GM12878 (cell line): ENCODE results near the gene FAM124B. TPM values are rescaled to one million over a fixed set of nuclear protein-coding genes. Genes with fewer than 3 reads are reported as not detected.

Experiments
- ATAC-seq: fragments of 200-7000 bp; cut with Tn5 transposase; 3 replicates; pipeline ENCODE4 v1.9.1; 2020; ENCODE audit warnings: mild to moderate bottlenecking, moderate library complexity
- BruUV-seq: library from RNA; stranded (reverse); fragments of 400-500 nt; replicated peaks from 2 replicates; lab custom pipeline; 2021; lab: Mats Ljungman, UMichigan
- CTCF ChIA-PET: fragments of 300-600 bp; sonication (Branson Sonifier 250); formaldehyde crosslinking; extraction: SDS; loops from one replicate; lab custom pipeline; 2021; ENCODE audit warnings: inconsistent platforms; lab: Yijun Ruan, JAX
- POLR2A ChIA-PET: fragments of 350-600 bp; formaldehyde crosslinking; extraction: SDS; loops from one replicate; lab custom pipeline; 2021; ENCODE audit warnings: inconsistent platforms; lab: Charles Lee
- RAD21 ChIA-PET: fragments of 300-600 bp; sonication (Branson Sonifier 250); formaldehyde crosslinking; loops from one replicate; lab custom pipeline; 2023; ENCODE audit warnings: antibody characterized with exemption; ENCODE audit not compliant: unreplicated experiment; lab: Charles Lee
- SMC1A ChIA-PET: fragments of 300-600 bp; sonication (Branson Sonifier 250); formaldehyde crosslinking; loops from one replicate; lab custom pipeline; 2023; ENCODE audit not compliant: unreplicated experiment, uncharacterized antibody; lab: Charles Lee
- DNase-seq: peaks from one replicate; pipeline ENCODE4 v3.0.0-alpha.2; 2011; ENCODE audit warnings: low read depth, low spot score
- FAIRE-seq: peaks from 3 replicates; lab custom pipeline; 2011; peaks lifted over from hg19 to GRCh38; lab: Jason Lieb, UNC
- H2AFZ ChIP-seq: 2 replicates; pipeline ENCODE4 v1.6.0; 2011; ENCODE audit warnings: low read depth, low read length, control low read depth; ENCODE audit not compliant: control insufficient read depth
- H3K27ac ChIP-seq: 2 replicates; pipeline ENCODE4 v1.5.1; 2011; ENCODE audit warnings: control low read depth; ENCODE audit not compliant: control insufficient read depth, insufficient read depth
- H3K27me3 ChIP-seq, 2 experiments: replicated peaks in 1 of 2; 2 replicates each; pipeline versions ENCODE4 v1.6.0 to v1.6.1; 2011; ENCODE audit warnings: low read length in 1 of 2; ENCODE audit not compliant: control insufficient read depth in 2 of 2, insufficient read depth in 2 of 2
- H3K36me3 ChIP-seq, 2 experiments: 2 replicates each; pipeline ENCODE4 v1.5.1; 2011; ENCODE audit warnings: low read length in 1 of 2; ENCODE audit not compliant: control insufficient read depth in 2 of 2, insufficient read depth in 2 of 2
- H3K4me1 ChIP-seq: 2 replicates; pipeline ENCODE4 v1.6.1; 2011; ENCODE audit warnings: mild to moderate bottlenecking, low read length, moderate library complexity, mixed read lengths; ENCODE audit not compliant: control insufficient read depth, insufficient read depth
- H3K4me2 ChIP-seq: 2 replicates; pipeline ENCODE4 v1.6.0; 2011; ENCODE audit warnings: control low read depth; ENCODE audit not compliant: control insufficient read depth, insufficient read depth
- H3K4me3 ChIP-seq: fragments of 200-600 bp; sonication (generic); 2 replicates; pipeline ENCODE4 v1.5.1; 2016
- H3K79me2 ChIP-seq: 2 replicates; pipeline ENCODE4 v1.6.0; 2011; ENCODE audit warnings: low read length; ENCODE audit not compliant: control insufficient read depth, insufficient read depth
- H3K9ac ChIP-seq: 2 replicates; pipeline ENCODE4 v1.8.0; 2011; ENCODE audit warnings: low read length, control low read depth, mixed read lengths; ENCODE audit not compliant: control insufficient read depth, insufficient read depth
- H3K9me3 ChIP-seq: replicated peaks from 3 replicates; pipeline ENCODE4 v1.5.1; 2011; ENCODE audit warnings: mild to moderate bottlenecking, low read length; ENCODE audit not compliant: control insufficient read depth, insufficient read depth
- H4K20me1 ChIP-seq: 2 replicates; pipeline ENCODE4 v1.6.0; 2011; ENCODE audit not compliant: control insufficient read depth, insufficient read depth
- BCLAF1 ChIP-seq: fragments of 450-650 bp; IDR thresholded peaks from 2 replicates; pipeline ENCODE4 v1.6.1; 2017; ENCODE audit warnings: antibody characterized with exemption, mild to moderate bottlenecking, moderate library complexity
- CREB1 ChIP-seq: IDR thresholded peaks from 2 replicates; pipeline ENCODE4 v1.6.1; 2012; ENCODE audit warnings: low read depth, mild to moderate bottlenecking, inconsistent platforms
- CTCF ChIP-seq, 3 experiments: IDR thresholded peaks in 2 of 3; conservative IDR thresholded peaks in 1 of 3; 2 replicates each; pipeline ENCODE4 v1.5.1; 2011; ENCODE audit warnings: low read depth in 3 of 3, low read length in 3 of 3, mild to moderate bottlenecking in 3 of 3, control low read depth in 2 of 3, moderate library complexity in 2 of 3, inconsistent platforms in 1 of 3, mixed read lengths in 1 of 3; ENCODE audit not compliant: control insufficient read depth in 2 of 3, insufficient read depth in 1 of 3; ENCODE audit errors: extremely low read depth in 1 of 3
- DPF2 ChIP-seq: fragments of 450-650 bp; IDR thresholded peaks from 2 replicates; pipeline ENCODE4 v1.6.1; 2017; ENCODE audit warnings: mild to moderate bottlenecking
- E4F1 ChIP-seq: fragments of 450-650 bp; IDR thresholded peaks from 2 replicates; pipeline ENCODE4 v1.6.1; 2018; ENCODE audit warnings: borderline replicate concordance, mild to moderate bottlenecking; ENCODE audit not compliant: partially characterized antibody
- ESRRA ChIP-seq: IDR thresholded peaks from 2 replicates; pipeline ENCODE4 v1.6.1; 2012; ENCODE audit warnings: mild to moderate bottlenecking, low read length, improper control_type of control experiment
- MXI1 ChIP-seq: fragments of 150-350 bp; IDR thresholded peaks from 2 replicates; pipeline ENCODE4 v1.6.1; 2011; ENCODE audit warnings: low read depth, mild to moderate bottlenecking, inconsistent platforms, low read length, improper control_type of control experiment
- SMARCA5 ChIP-seq: fragments of 450-650 bp; IDR thresholded peaks from 2 replicates; pipeline ENCODE4 v1.6.1; 2017; ENCODE audit warnings: mild to moderate bottlenecking
- TARDBP ChIP-seq: IDR thresholded peaks from 2 replicates; pipeline ENCODE4 v1.6.1; 2016; ENCODE audit warnings: borderline replicate concordance
- TCF7 ChIP-seq: IDR thresholded peaks from 2 replicates; pipeline ENCODE4 v1.6.1; 2014; ENCODE audit warnings: antibody characterized with exemption, borderline replicate concordance
- USF2 ChIP-seq: IDR thresholded peaks from 2 replicates; pipeline ENCODE4 v1.6.1; 2011; ENCODE audit warnings: low read depth, low read length, improper control_type of control experiment, borderline replicate concordance
- ZNF24 ChIP-seq: fragments of 450-650 bp; IDR thresholded peaks from 2 replicates; pipeline ENCODE4 v1.6.1; 2017; ENCODE audit warnings: antibody characterized with exemption, mild to moderate bottlenecking
- ZZZ3 ChIP-seq: IDR thresholded peaks from 2 replicates; pipeline ENCODE4 v1.6.1; 2011; ENCODE audit warnings: low read depth; ENCODE audit not compliant: control insufficient read depth, insufficient read length
- WGBS: methylation state at CpG from one replicate; pipeline ENCODE4 v1.1.6; 2016; ENCODE audit warnings: low lambda C conversion rate; ENCODE audit not compliant: insufficient replicate concordance, insufficient coverage; ENCODE audit errors: missing lambda C conversion rate; 5-methylcytosine and 5-hydroxymethylcytosine counted together
- in situ Hi-C: fragments of 300-500 bp; cut with MboI; formaldehyde crosslinking; loops from 9 replicates; pipeline ENCODE4 v1.14.3; 2018; ENCODE audit warnings: mixed read lengths
- intact Hi-C: fragments of 100-400 bp; cut with micrococcal nuclease; formaldehyde crosslinking; loops from one replicate; pipeline ENCODE4 v1.14.2; 2022; ENCODE audit not compliant: unreplicated experiment
- polyA plus RNA-seq, 11 experiments: library from polyadenylated mRNA; depleted of rRNA in 4 of 11; unstranded in 6 of 11; stranded (reverse) in 5 of 11; fragments of >200 nt; fragmentation: Nextera tagmentation in 4 of 11; fragmentation: Illumina TruSeq in 1 of 11; extraction: Ambion mirVana in 4 of 11; extraction: Trizol in 1 of 11; gene quantifications; 1 replicate in 1 of 11; 2 replicates in 10 of 11; pipeline versions ENCODE4 v1.2.1 to v1.2.3, GENCODE V29; 2011 to 2016; ENCODE audit warnings: inconsistent platforms in 2 of 11, missing spikeins in 2 of 11, low read depth in 1 of 11
- total RNA-seq, 4 experiments: library from RNA; depleted of rRNA in 3 of 4; stranded (reverse); fragments of >200 nt in 3 of 4; fragmentation: Illumina TruSeq in 1 of 4; extraction: Trizol in 1 of 4; gene quantifications; 2 replicates each; pipeline versions ENCODE4 v1.2.1 to v1.2.3, GENCODE V29; 2013 to 2021

FAM124B gene
- total and polyA plus RNA-seq, 10 of the 15 experiments (the other 5 are each of a cell fraction or from before 2014, with no cell fraction given), result not detected

- ATAC-seq, result no peak
- no peak overlapping the region for H3K4me2 ChIP-seq
- H3K9me3 ChIP-seq, result no peaks in the 10 kb centered on the region
- no peaks in the 10 kb centered on the region for H3K79me2 ChIP-seq
- ChIA-PET CTCF (no interaction called here), SMC1A (no interaction called here), RAD21 (no interaction called here), POLR2A (no interaction called here)
- no peaks in the 10 kb centered on the region for H3K36me3 ChIP-seq
- no peaks in the 10 kb centered on the region for H3K4me1 ChIP-seq
- no peaks in the 10 kb centered on the region for H3K27me3 ChIP-seq
- H4K20me1 ChIP-seq, result no peaks in the 10 kb centered on the region
- no peak for FAIRE-seq
- H2AFZ ChIP-seq, result no peak overlapping the region
- no peak overlapping the region for H3K4me3 ChIP-seq
- intact Hi-C loops (no loop called here), in situ Hi-C loops (no loop called here)
- no peak overlapping the region for H3K27ac ChIP-seq
- TF ChIP-seq BCLAF1 (no peak), TCF7 (no peak), SMARCA5 (no peak), CTCF (IDR thresholded peaks at IDR 0.05 in 2 of 3, conservative IDR thresholded peaks at IDR 0.05 in 1 of 3; ENCODE audit: control insufficient read depth in 2 of 3, extremely low read depth in 1 of 3, insufficient read depth in 1 of 3, low read depth in 3 of 3, low read length in 3 of 3) (no peak), ZZZ3 (no peak), ZNF24 (no peak), CREB1 (no peak), MXI1 (no peak), E4F1 (no peak), USF2 (no peak), ESRRA (no peak), TARDBP (no peak), DPF2 (no peak)
- DNase-seq, result no peak
- WGBS, result 0% methylated on average over 1 of the region's 1 CpG
- H3K9ac ChIP-seq, result no peak overlapping the region
- no TSS peak for BruUV-seq
These were observed 15.4 kb upstream of the FAM124B start for GRCh38 chr2:224417361-224417729.
